OCI-LY3 (cell line): ENCODE measurements around the gene LARGE1.

ENCODE experiments used
- H2AFZ ChIP-seq: fragments of 200-600, 300-600 bp; shearing (Covaris generic); 2 replicates; pipeline ENCODE4 v1.6.0; 2014; ENCODE audit warnings: antibody characterized with exemption, low read depth, low read length
- H3K27ac ChIP-seq: fragments of 200-600, 300-600 bp; sonication (generic); 2 replicates; pipeline ENCODE4 v1.5.1; 2014; ENCODE audit warnings: mild to moderate bottlenecking, low read length, moderate library complexity, mixed read lengths
- H3K27me3 ChIP-seq: fragments of 200-600, 300-600 bp; sonication (generic); 2 replicates; pipeline ENCODE4 v1.6.1; 2014; ENCODE audit warnings: low read depth, low read length, mixed read lengths
- H3K36me3 ChIP-seq: fragments of 200-600, 300-600 bp; sonication (generic); replicated peaks from 2 replicates; pipeline ENCODE3; 2014; ENCODE audit warnings: low read depth, low read length, mixed read lengths
- H3K4me1 ChIP-seq: fragments of 300-600, 200-600 bp; sonication (generic); 2 replicates; pipeline ENCODE4 v1.6.1; 2014; ENCODE audit warnings: low read length, mixed read lengths
- H3K4me2 ChIP-seq: fragments of 200-600, 300-600 bp; sonication (generic); 2 replicates; pipeline ENCODE4 v1.6.1; 2014; ENCODE audit warnings: low read length, mixed read lengths
- H3K4me3 ChIP-seq: fragments of 300-600, 200-600 bp; sonication (generic); 2 replicates; pipeline ENCODE4 v1.5.1; 2014; ENCODE audit warnings: antibody characterized with exemption, mild to moderate bottlenecking, low read length, moderate library complexity
- H3K79me2 ChIP-seq: fragments of 300-600, 200-600 bp; shearing (Covaris generic); 2 replicates; pipeline ENCODE4 v1.6.1; 2014; ENCODE audit warnings: mild to moderate bottlenecking, low read length, mixed read lengths
- H3K9ac ChIP-seq: fragments of 300-600, 200-600 bp; shearing (Covaris generic); 2 replicates; pipeline ENCODE4 v1.6.0; 2014; ENCODE audit warnings: mild to moderate bottlenecking, low read length, moderate library complexity
- H3K9me3 ChIP-seq: fragments of 200-600, 300-600 bp; shearing (Covaris generic); 2 replicates; pipeline ENCODE4 v1.6.1; 2014; ENCODE audit warnings: low read length, mixed read lengths; ENCODE audit not compliant: insufficient read depth
- H4K20me1 ChIP-seq: fragments of 200-600, 300-600 bp; sonication (generic); 2 replicates; pipeline ENCODE4 v1.6.1; 2016; ENCODE audit warnings: low read length, mixed read lengths; ENCODE audit not compliant: insufficient read depth
- CTCF ChIP-seq: fragments of 200-600, 300-600 bp; sonication (generic); IDR thresholded peaks from 2 replicates; pipeline ENCODE4 v1.5.1; 2014; ENCODE audit warnings: antibody characterized with exemption, low read length, low read depth
- EZH2phosphoT487 ChIP-seq: fragments of 200-600 bp; shearing (Covaris generic); IDR thresholded peaks from 2 replicates; pipeline ENCODE4 v1.6.1; 2018; ENCODE audit warnings: antibody characterized with exemption, mixed run types, low read depth

Gene LARGE1

DNA sequence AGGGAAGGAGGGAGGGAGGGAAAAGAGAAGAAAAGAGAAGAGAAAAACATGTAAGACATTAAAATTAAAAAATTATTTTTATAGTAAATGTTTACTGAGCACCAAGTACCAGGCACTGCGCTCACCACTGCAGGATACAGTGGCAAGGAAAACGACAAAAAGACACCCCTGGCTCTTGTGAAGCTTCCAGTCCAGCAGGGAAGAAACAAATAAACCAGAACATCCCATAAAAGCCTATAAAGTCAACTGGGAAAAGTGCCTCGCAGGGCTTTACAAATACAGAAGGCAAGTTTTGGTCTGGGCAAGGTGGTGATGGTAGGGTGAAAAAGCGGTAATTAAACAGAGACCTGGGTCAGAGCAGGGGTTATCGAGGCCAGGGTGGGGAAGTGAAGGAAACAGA, 33.6 kb downstream of the LARGE1 start:
- Histone ChIP-seq H2AFZ (no peak overlapping the region), H3K27me3 (no peaks in the 10 kb centered on the region), H3K4me1 (peaks cover 74% of the 10 kb centered on the region), H3K36me3 (no peaks in the 10 kb centered on the region), H3K79me2 (peaks cover 90% of the 10 kb centered on the region), H3K27ac (no peak overlapping the region), H3K4me2 (no peak overlapping the region), H3K9ac (no peak overlapping the region), H3K4me3 (no peak overlapping the region), H4K20me1 (peaks cover 53% of the 10 kb centered on the region), H3K9me3 (no peaks in the 10 kb centered on the region)
- no peak for TF ChIP-seq CTCF
- no peak for TF ChIP-seq EZH2phosphoT487

DNA sequence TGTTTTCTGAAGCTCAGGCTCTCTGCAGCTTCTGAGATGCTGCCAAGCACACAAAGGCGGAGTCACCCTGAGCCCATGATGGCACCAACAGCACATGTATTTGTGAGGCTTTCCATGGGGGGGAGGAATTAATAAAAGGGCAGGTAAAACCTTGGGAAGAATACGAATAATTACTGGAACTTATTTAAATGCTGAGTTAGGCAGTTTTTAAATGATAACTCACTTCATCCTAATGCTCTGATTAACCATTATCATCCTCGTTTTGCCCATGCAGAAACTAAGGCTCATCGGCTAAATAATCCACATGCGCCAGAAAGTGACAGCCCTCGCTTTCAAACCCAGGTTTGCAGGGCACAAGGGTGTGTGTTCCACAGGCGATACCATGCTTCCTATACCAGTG, 35.4 kb downstream of the LARGE1 start:
- no peaks in the 10 kb centered on the region for H3K36me3 ChIP-seq
- no peak overlapping the region for H3K9ac ChIP-seq
- TF ChIP-seq EZH2phosphoT487 (no peak), CTCF (no peak)
- H4K20me1 ChIP-seq, result peaks cover 53% of the 10 kb centered on the region
- H3K4me2 ChIP-seq, result peak overlapping the region; percentile 92; the same call in 1 of the 2 replicates
- H3K27me3 ChIP-seq, result no peaks in the 10 kb centered on the region
- no peaks in the 10 kb centered on the region for H3K9me3 ChIP-seq
- H2AFZ ChIP-seq, result no peak overlapping the region
- H3K27ac ChIP-seq, result no peak overlapping the region
- H3K79me2 ChIP-seq, result peaks cover 90% of the 10 kb centered on the region
- H3K4me3 ChIP-seq, result no peak overlapping the region
- H3K4me1 ChIP-seq, result peaks cover 64% of the 10 kb centered on the region

DNA sequence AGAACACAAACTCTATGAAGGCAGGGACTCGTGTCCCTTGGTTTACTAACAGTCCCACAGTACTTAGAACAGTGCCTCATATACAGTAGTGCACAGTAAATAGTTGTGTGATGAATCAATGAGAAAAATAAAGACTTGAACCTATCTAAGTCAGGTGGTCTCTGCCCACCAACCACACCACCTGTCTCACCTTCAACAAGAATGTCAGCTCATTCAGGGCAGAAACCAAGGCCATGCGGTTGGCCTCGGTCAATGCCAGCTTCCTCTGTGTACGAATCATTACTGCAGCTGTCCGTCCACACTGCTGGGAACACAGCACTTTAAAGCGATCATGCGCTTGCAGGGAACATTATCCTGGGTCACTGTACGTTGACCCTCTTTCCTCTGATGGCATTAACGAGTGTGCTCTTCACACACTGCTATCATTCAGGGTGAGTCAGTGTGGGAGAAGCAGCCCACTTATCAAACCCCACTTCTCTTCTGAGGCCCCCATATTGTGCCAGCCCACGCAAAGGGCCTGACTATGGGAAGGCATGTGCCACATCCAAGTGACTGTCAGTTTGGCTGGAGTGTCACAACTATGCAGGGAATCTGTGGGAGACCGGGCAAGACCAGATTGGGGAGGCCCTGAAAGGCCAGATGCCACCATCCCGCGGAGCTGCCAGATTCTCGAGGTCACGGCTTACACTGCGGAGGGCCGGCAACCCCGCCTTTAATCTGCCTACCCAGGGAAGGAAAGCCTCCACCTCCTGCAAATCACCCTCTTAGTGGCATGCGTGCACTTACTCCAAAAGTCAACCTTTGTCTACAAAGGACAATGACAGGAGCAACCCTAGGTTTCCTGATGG, 36.1 kb downstream of the LARGE1 start:
- TF ChIP-seq EZH2phosphoT487 (no peak), CTCF (no peak)
- Histone ChIP-seq H3K27ac (peak overlapping the region; percentile 49; the same call in 1 of the 2 replicates), H3K4me3 (peak overlapping the region; percentile 64), H3K36me3 (no peaks in the 10 kb centered on the region), H3K9ac (peak overlapping the region; percentile 3; the same call in 1 of the 2 replicates), H3K79me2 (peaks cover 90% of the 10 kb centered on the region), H3K9me3 (no peaks in the 10 kb centered on the region), H3K4me2 (peak overlapping the region; percentile 92), H4K20me1 (peaks cover 50% of the 10 kb centered on the region), H3K27me3 (no peaks in the 10 kb centered on the region), H2AFZ (no peak overlapping the region), H3K4me1 (peaks cover 58% of the 10 kb centered on the region)

DNA sequence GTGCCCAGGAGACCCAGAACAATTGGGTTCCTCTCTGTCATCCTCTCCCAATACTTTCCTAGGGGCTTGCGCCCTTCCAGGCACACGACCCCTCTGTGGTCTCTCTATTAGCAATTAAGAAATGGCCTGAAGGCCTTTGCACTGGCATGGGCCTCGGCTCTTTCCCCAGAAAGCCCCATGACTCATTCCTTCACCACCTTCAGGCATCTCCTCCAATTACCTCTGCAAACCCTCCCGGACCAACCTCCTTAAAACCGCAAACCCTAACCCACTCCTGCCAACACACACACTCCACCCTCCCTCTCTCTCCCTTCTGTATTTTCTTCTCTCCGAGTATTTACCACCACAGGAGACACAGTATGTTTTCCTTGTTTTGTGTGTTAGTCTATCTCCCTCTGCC, 36.7 kb downstream of the LARGE1 start:
- H3K79me2 ChIP-seq, result peaks cover 87% of the 10 kb centered on the region

More for the DNA sequence above, 36.7 kb downstream of the LARGE1 start:
- no peak for TF ChIP-seq EZH2phosphoT487
- TF ChIP-seq CTCF, result no peak
- Histone ChIP-seq H4K20me1 (peaks cover 49% of the 10 kb centered on the region), H3K27ac (peak overlapping the region; percentile 49), H3K9ac (peak overlapping the region; percentile 5; the same call in 1 of the 2 replicates), H3K9me3 (no peaks in the 10 kb centered on the region), H3K4me3 (peak overlapping the region; percentile 64), H3K4me2 (peak overlapping the region; percentile 92), H2AFZ (no peak overlapping the region), H3K4me1 (peaks cover 51% of the 10 kb centered on the region), H3K27me3 (no peaks in the 10 kb centered on the region), H3K36me3 (no peaks in the 10 kb centered on the region)
